MG63 (cell line): ENCODE data around the gene WDR49. TPM values are rescaled to one million over a fixed set of nuclear protein-coding genes. Genes with fewer than 3 reads are reported as not detected.

Experiments used
- DNase-seq: peaks from one replicate; pipeline ENCODE4 v3.0.0-alpha.2; 2020
- H3K27me3 ChIP-seq: fragments of 250-450 bp; sonication (Bioruptor Pico); 2 replicates; pipeline ENCODE4 v1.5.1; 2020; ENCODE audit warnings: mild to moderate bottlenecking, moderate library complexity
- H3K36me3 ChIP-seq: fragments of 250-450 bp; sonication (Bioruptor Pico); 2 replicates; pipeline ENCODE4 v1.5.1; 2020; ENCODE audit warnings: mild to moderate bottlenecking, moderate library complexity
- H3K4me3 ChIP-seq: fragments of 250-450 bp; sonication (Bioruptor Pico); 2 replicates; pipeline ENCODE4 v1.5.1; 2020; ENCODE audit warnings: mild to moderate bottlenecking, moderate library complexity
- H3K9me3 ChIP-seq: fragments of 250-450 bp; sonication (Bioruptor Pico); 2 replicates; pipeline ENCODE4 v1.5.1; 2020; ENCODE audit warnings: mild to moderate bottlenecking, moderate library complexity
- total RNA-seq: library from RNA; depleted of rRNA; stranded (reverse); fragments of >200 nt; shearing (Covaris generic); gene quantifications from 2 replicates; pipeline ENCODE4 v1.2.3, GENCODE V29; 2014; ENCODE audit warnings: low replicate concordance; rRNA removed

The WDR49 gene
- total RNA-seq, result not detected in 2 replicates

DNA sequence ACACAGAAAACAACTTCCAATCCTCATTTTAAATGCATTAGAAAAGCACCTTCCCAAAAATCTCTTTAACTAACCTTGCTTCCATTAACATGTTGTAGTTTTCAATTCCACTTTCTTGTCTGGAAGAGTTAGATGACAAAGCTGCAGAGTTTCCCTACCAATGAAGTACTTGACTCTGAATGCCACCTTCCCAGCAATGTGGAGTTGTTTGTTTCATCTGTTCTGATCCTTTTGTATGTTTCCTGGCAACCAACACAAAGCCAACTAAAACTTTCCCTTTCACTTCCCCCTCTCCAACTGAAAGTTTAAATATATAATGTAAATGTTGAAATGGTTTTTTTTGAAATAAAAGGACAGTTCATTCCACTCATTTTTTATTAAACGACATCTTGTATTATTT, at the start of gene WDR49:
Gene WDR49, minus strand, starts transcription at position 183 of the 400 bp plus-strand sequence. CDS start 517 bp downstream, outside the sequence.
- DNase-seq, result no peak

GRCh38 chr3:167700926-167701325, 47.2 kb upstream of the WDR49 start:
- H3K27me3 ChIP-seq, result no peaks in the 10 kb centered on the region
- H3K36me3 ChIP-seq, result peaks cover 28% of the 10 kb centered on the region
- no peak overlapping the region for H3K4me3 ChIP-seq
- H3K9me3 ChIP-seq, result no peaks in the 10 kb centered on the region
- DNase-seq, result no peak

More for the DNA sequence above, at the start of gene WDR49:
- Histone ChIP-seq H3K27me3 (no peaks in the 10 kb centered on the region), H3K36me3 (no peaks in the 10 kb centered on the region), H3K9me3 (no peaks in the 10 kb centered on the region), H3K4me3 (no peak within 1 kb of the TSS)

- Histone ChIP-seq H3K36me3 (peaks cover 34% of the 10 kb centered on the region), H3K4me3 (no peak overlapping the region), H3K9me3 (no peaks in the 10 kb centered on the region), H3K27me3 (no peaks in the 10 kb centered on the region)
- no peak for DNase-seq
Measured at GRCh38 chr3:167700046-167700445, 46.3 kb upstream of the WDR49 start.

DNA sequence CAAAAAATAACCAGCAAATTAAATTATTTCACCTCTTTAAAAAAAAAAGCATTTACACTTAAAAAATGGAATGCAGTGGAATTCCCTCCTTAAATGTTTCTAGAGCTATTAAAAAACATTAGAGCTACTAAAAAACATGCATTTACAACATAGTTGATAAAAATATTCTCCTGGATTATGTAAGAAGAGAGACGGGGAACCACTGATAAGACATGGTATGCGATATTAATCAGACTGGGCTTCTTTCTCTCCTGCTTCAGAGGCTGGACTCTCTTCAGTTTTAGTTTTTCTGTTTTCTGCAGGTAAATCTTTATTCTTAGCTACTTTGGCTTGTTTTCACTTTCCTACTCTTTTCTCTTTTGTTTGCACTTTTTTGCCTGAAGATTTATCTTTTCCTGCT, 40.4 kb upstream of the WDR49 start:
- H3K36me3 ChIP-seq, result peaks cover 28% of the 10 kb centered on the region
- no peak for DNase-seq

DNA sequence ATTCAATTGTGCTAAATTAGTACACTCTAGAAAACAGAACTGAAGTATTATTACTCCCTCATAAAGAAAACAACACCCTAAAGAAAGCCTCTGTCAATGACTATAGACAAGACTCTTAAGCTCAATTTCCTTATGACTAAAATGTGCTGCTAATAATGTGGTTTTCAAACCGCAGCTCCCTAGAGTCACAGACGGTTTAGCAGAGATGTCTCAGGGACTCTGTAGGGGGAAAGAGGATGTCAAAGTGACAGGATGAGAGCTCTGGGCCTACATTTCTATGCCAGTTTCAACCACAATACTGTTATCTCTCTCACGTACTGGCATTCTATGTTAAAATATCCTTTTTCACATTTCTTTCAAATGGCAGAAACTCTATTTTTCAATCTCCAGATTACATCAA, 37.6 kb upstream of the WDR49 start:
- no peaks in the 10 kb centered on the region for H3K9me3 ChIP-seq
- no peak for DNase-seq
- H3K27me3 ChIP-seq, result no peaks in the 10 kb centered on the region
- H3K36me3 ChIP-seq, result peaks cover 30% of the 10 kb centered on the region
- H3K4me3 ChIP-seq, result no peak overlapping the region

More for the DNA sequence above, 40.4 kb upstream of the WDR49 start:
- no peaks in the 10 kb centered on the region for H3K27me3 ChIP-seq
- no peaks in the 10 kb centered on the region for H3K9me3 ChIP-seq
- no peak overlapping the region for H3K4me3 ChIP-seq

- no peaks in the 10 kb centered on the region for H3K9me3 ChIP-seq
- no peaks in the 10 kb centered on the region for H3K27me3 ChIP-seq
- peaks cover 33% of the 10 kb centered on the region for H3K36me3 ChIP-seq
- H3K4me3 ChIP-seq, result no peak overlapping the region
- peak; percentile 6 for DNase-seq
Measured at GRCh38 chr3:167684388-167684993, 30.7 kb upstream of the WDR49 start.

GRCh38 chr3:167679526-167679925, 25.8 kb upstream of the WDR49 start:
- no peaks in the 10 kb centered on the region for H3K27me3 ChIP-seq
- peaks cover 56% of the 10 kb centered on the region for H3K36me3 ChIP-seq
- peaks cover 9% of the 10 kb centered on the region for H3K9me3 ChIP-seq
- no peak overlapping the region for H3K4me3 ChIP-seq
- DNase-seq, result no peak

DNA sequence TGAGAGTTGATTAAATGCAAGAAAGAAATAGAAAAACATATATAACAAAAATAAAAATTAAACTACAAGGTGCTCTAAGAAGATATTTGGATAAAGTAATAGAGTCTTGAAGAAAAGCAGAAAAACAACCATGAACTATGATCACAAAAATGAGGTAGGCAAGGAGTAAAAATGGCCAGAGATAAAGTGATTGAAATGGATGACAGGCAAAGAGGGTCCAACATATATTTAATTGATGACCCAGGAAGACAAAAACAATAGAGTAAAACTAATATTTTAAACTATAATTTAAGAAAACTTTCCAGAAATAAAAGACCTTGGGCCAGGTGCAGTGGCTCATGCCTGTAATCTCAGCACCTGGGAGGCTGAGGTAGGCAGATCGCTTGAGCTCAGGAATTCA, 22.1 kb upstream of the WDR49 start:
- no peak overlapping the region for H3K4me3 ChIP-seq
- H3K36me3 ChIP-seq, result peaks cover 45% of the 10 kb centered on the region
- no peaks in the 10 kb centered on the region for H3K27me3 ChIP-seq
- DNase-seq, result no peak
- H3K9me3 ChIP-seq, result peaks cover 9% of the 10 kb centered on the region

DNA sequence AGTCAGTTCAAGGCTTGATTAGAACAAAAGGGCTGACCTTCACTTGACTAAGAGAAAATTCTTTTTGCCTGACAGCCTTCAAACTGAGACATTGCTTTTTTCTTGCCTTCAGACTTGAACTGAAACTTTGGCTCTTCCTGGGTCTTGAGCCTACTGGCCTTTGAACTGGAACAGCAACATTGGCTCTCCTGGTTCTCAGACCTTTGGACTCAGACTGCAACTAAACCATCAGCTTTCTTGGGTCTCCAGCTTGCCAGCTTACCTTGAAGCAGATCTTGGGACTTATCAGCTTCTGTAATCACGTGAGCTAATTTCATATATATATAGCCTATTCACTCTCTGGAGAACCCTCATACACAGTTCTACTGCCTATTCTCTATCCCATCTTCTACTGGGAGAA, 19.5 kb upstream of the WDR49 start:
- no peak for DNase-seq
- Histone ChIP-seq H3K9me3 (peaks cover 9% of the 10 kb centered on the region), H3K36me3 (peaks cover 37% of the 10 kb centered on the region), H3K4me3 (no peak overlapping the region), H3K27me3 (no peaks in the 10 kb centered on the region)

DNA sequence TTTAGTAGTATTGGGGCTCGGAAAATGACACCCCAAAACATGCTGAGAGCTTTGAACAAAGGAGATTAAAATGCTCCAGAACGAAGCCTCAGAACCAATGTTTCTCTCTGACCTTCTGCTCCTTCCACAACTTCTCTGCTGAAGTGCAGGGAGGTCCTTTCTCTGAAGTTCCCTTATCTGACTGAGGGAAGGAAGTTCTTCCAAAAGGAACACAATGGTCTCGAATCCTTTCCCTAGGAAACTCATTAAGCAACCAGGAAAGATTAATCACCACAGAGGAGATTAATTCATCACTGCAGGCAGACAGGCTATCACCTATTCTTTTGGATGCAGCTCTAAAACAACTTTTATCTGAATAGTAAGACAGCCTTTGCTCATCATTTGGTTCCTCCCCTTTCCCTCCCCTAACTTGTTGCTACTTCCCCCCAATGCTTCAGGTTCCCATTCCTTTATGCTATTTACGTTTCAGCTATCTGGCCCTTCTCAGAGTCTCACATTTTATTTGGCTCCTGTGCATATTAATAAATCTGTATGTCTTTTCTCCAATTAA, 18.2 kb upstream of the WDR49 start:
- no peak overlapping the region for H3K4me3 ChIP-seq
- peaks cover 34% of the 10 kb centered on the region for H3K36me3 ChIP-seq
- H3K27me3 ChIP-seq, result no peaks in the 10 kb centered on the region
- DNase-seq, result no peak
- peaks cover 7% of the 10 kb centered on the region for H3K9me3 ChIP-seq

GRCh38 chr3:167669699-167670098, 16.0 kb upstream of the WDR49 start:
- DNase-seq, result no peak

DNA sequence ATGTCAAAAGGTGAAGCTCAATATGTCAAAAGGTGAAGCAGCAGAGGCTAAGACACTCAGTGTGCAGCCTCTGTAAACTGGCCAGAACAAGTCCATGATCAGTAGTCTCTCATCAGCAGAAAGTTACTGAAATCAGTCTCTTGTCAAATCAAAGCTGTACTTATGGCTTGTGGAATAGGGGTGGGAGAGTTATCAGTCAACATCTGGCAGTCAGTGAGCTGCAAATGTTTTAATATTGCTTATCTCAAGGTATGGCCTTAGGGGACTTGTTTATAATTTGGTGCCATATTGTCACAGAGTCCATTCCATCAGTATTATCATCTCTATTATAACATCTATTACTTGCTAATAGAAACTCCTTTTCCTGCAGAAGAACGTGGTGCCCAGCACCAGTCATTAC, 14.9 kb upstream of the WDR49 start:
- no peaks in the 10 kb centered on the region for H3K27me3 ChIP-seq
- no peak overlapping the region for H3K4me3 ChIP-seq
- peaks cover 4% of the 10 kb centered on the region; the same call in 1 of the 2 replicates for H3K36me3 ChIP-seq
- no peaks in the 10 kb centered on the region for H3K9me3 ChIP-seq
- DNase-seq, result no peak

More at GRCh38 chr3:167669699-167670098, 16.0 kb upstream of the WDR49 start:
- no peaks in the 10 kb centered on the region for H3K27me3 ChIP-seq
- H3K36me3 ChIP-seq, result peaks cover 13% of the 10 kb centered on the region
- no peaks in the 10 kb centered on the region for H3K9me3 ChIP-seq
- no peak overlapping the region for H3K4me3 ChIP-seq

DNA sequence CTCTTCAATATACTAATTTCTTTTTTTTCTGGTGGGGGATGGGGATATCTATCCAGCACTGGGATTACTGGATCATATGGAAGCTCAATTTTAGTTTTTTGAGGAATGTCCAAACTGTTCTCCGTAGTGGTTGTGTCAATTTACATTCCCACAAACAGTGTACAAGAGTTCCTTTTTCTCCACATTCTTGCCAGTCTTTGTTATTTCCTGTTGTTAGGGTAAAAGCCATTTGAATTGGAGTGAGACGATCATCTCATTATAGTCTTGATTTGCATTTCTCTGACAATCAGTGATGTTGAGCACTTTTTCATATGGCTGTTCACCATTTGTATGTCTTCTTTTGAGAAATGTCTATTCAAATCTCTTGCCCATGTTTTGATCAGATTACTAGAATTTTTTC, 12.8 kb upstream of the WDR49 start:
- Histone ChIP-seq H3K27me3 (no peaks in the 10 kb centered on the region), H3K9me3 (no peaks in the 10 kb centered on the region), H3K36me3 (no peaks in the 10 kb centered on the region), H3K4me3 (no peak overlapping the region)
- DNase-seq, result no peak

- DNase-seq, result no peak
Measured at GRCh38 chr3:167662919-167663400, 9.2 kb upstream of the WDR49 start.

GRCh38 chr3:167657684-167658225, 4.0 kb upstream of the WDR49 start:
- no peaks in the 10 kb centered on the region for H3K27me3 ChIP-seq
- H3K36me3 ChIP-seq, result no peaks in the 10 kb centered on the region
- no peak for DNase-seq
- no peaks in the 10 kb centered on the region for H3K9me3 ChIP-seq
- H3K4me3 ChIP-seq, result no peak overlapping the region

More at GRCh38 chr3:167662919-167663400, 9.2 kb upstream of the WDR49 start:
- H3K9me3 ChIP-seq, result no peaks in the 10 kb centered on the region
- H3K36me3 ChIP-seq, result no peaks in the 10 kb centered on the region
- no peak overlapping the region for H3K4me3 ChIP-seq
- H3K27me3 ChIP-seq, result no peaks in the 10 kb centered on the region

DNA sequence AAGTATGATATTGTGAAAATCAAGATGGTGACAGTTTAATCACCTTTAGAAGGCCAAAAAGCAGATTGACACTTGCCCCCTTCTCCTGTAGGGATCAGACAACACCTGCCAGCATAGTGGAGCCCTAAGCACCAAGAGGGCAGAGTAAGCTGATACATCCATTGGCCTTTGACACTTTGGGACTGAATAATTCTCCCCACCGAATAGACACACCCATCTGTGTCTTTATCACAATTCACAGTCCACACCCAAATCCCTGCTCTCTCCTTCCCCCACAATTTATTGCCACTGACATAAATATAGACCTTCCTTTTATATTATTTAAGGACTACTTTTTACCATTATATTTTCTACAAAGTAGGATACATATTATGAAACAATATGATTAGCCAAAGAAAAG, 3.1 kb upstream of the WDR49 start:
- Histone ChIP-seq H3K36me3 (no peaks in the 10 kb centered on the region), H3K4me3 (no peak overlapping the region), H3K27me3 (no peaks in the 10 kb centered on the region), H3K9me3 (no peaks in the 10 kb centered on the region)
- DNase-seq, result no peak

- DNase-seq, result no peak
- H3K27me3 ChIP-seq, result no peaks in the 10 kb centered on the region
- H3K36me3 ChIP-seq, result no peaks in the 10 kb centered on the region
- no peaks in the 10 kb centered on the region for H3K9me3 ChIP-seq
- no peak overlapping the region for H3K4me3 ChIP-seq
Measured at GRCh38 chr3:167653155-167653554, 587 bp downstream of the WDR49 start.

GRCh38 chr3:167651826-167652225, 1.9 kb downstream of the WDR49 start:
- Histone ChIP-seq H3K9me3 (no peaks in the 10 kb centered on the region), H3K4me3 (no peak overlapping the region), H3K36me3 (no peaks in the 10 kb centered on the region), H3K27me3 (no peaks in the 10 kb centered on the region)
- DNase-seq, result no peak
